C4-2B (cell line): ENCODE measurements around the gene SUMF1.

ENCODE experiments used
- H3K27ac ChIP-seq: fragments of 450-650 bp; 2 replicates; pipeline ENCODE4 v1.5.1; 2017
- CTCF ChIP-seq: fragments of 450-650 bp; conservative IDR thresholded peaks from 2 replicates; pipeline ENCODE4 v1.5.1; 2017; ENCODE audit warnings: mild to moderate bottlenecking
- ZFX ChIP-seq: fragments of 450-650 bp; IDR thresholded peaks from 2 replicates; pipeline ENCODE4 v1.6.1; 2017

Gene SUMF1

GRCh38 chr3:4504340-4505261 lies 37.5 kb upstream of the SUMF1 start:
- peak overlapping the region; percentile 34 for H3K27ac ChIP-seq
- no peak for TF ChIP-seq ZFX
- no peak for TF ChIP-seq CTCF

DNA sequence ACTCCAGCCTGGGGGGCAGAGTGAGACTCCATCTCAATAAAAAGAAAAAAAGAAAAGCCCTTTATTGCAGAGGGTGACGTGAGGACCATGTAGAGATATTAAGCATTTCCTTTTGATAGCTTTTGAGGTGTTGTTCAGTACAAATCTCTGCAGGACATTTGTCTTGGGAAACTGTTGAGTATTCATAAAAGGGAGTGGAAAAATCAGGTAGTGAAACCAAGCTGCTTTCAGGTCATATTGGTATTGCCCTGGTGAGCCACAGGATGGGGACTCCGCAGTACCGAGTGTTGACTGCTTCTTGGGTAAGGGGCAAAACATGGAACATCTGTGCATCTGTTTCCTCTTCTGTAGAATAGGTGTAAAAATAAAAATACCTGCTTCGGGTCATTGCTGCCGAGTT lies 36.0 kb upstream of the SUMF1 start:
- no peak overlapping the region for H3K27ac ChIP-seq
- TF ChIP-seq CTCF (no peak), ZFX (no peak)

DNA sequence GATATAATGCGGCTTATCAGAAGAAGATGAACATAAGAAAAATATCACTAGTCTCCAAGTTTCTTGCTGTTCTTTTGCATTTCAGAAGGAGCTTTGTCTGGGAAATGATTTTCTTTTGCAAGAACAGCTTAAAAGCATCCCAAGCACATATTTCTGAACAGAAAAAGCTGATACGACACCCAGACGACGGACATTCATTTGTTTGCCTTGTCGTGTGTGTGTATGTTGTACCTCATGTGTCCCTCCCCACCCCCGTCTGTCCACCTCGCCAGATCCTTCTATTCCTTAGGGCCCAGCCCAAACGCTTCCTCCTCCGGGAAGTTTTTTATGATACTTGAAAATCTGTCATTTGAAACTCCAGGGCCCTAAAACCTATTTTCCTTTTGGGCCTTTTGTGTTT lies 34.9 kb upstream of the SUMF1 start:
- TF ChIP-seq ZFX: no peak
- no peak for TF ChIP-seq CTCF
- H3K27ac ChIP-seq: no peak overlapping the region

DNA sequence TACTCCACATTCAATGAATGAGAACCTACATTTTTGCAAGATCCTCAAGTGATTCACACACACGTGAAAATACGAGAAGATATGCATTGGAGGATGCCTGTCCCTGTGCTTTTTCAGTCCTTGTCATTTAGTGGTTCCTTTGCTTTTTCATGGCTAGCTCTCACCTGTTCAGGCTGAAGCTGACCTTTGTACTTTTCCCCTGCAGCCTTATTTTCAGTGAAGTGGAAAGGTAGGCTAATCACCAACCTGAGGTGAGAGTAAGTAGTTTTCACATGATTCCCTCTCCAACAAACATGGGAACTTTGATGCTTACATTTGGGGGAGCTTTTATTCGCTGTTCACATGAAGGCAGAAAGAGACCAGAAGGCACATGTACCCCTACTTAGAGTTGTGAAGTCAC lies 34.4 kb upstream of the SUMF1 start:
- TF ChIP-seq ZFX (no peak), CTCF (no peak)
- H3K27ac ChIP-seq: no peak overlapping the region

- TF ChIP-seq CTCF (no peak), ZFX (no peak)
- no peak overlapping the region for H3K27ac ChIP-seq
Observed at GRCh38 chr3:4498446-4498845, 31.4 kb upstream of the SUMF1 start.

- H3K27ac ChIP-seq: no peak overlapping the region
- TF ChIP-seq CTCF (no peak), ZFX (no peak)
Observed at GRCh38 chr3:4497843-4498324, 30.8 kb upstream of the SUMF1 start.

- TF ChIP-seq ZFX (no peak), CTCF (no peak)
- no peak overlapping the region for H3K27ac ChIP-seq
Observed at GRCh38 chr3:4497005-4497692, 30.1 kb upstream of the SUMF1 start.
